Sigmoid colon (tissue), 7 donors: ENCODE data around the gene PTPRU. TPM values are rescaled to one million over a fixed set of nuclear protein-coding genes. Genes with fewer than 3 reads are reported as not detected.
A peak's percentile ranks its signal among the peaks of the same experiment; 100 is the strongest.

Experiments used
- DNase-seq: peaks from one replicate; pipeline ENCODE4 v3.0.0-alpha.2; 2019
- H3K27ac ChIP-seq, 4 donors: fragments of 200-600 bp; sonication (generic); one replicate each; pipeline ENCODE4 v1.5.1; 2016 to 2019; ENCODE audit warnings: mild to moderate bottlenecking in 1 of 4
- H3K27me3 ChIP-seq, 3 donors: fragments of 200-600 bp; sonication (generic); one replicate each; pipeline ENCODE4 v1.5.1; 2019; ENCODE audit warnings: mild to moderate bottlenecking in 1 of 3
- H3K36me3 ChIP-seq, 4 donors: fragments of 200-600 bp; sonication (generic); one replicate each; pipeline ENCODE4 v1.5.1; 2016 to 2019
- H3K4me1 ChIP-seq, 4 donors: fragments of 200-600 bp; sonication (generic); one replicate each; pipeline ENCODE4 v1.5.1; 2017 to 2019
- H3K4me3 ChIP-seq, 4 donors: fragments of 200-600 bp; sonication (generic); one replicate each; pipeline ENCODE4 v1.5.1; 2017 to 2019; ENCODE audit warnings: mild to moderate bottlenecking in 2 of 4, moderate library complexity in 1 of 4
- H3K9me3 ChIP-seq, 4 donors: fragments of 200-600 bp in 3 of 4; sonication (generic) in 3 of 4; one replicate each; pipeline versions ENCODE4 v1.5.1 to v1.6.1; 2013 to 2019
- EP300 ChIP-seq, 4 donors: sonication (generic); formaldehyde crosslinking; IDR thresholded peaks; one replicate each; pipeline ENCODE4 v1.6.1; 2017; ENCODE audit warnings: antibody characterized with exemption in 4 of 4
- POLR2A ChIP-seq, 2 donors: fragments of 450-650 bp; IDR thresholded peaks; one replicate each; pipeline ENCODE4 v1.6.1; 2016; ENCODE audit warnings: antibody characterized with exemption in 2 of 2, mild to moderate bottlenecking in 2 of 2, moderate library complexity in 2 of 2
- POLR2AphosphoS5 ChIP-seq, 4 donors: sonication (generic); formaldehyde crosslinking; IDR thresholded peaks; one replicate each; pipeline ENCODE4 v1.6.1; 2017; ENCODE audit warnings: antibody characterized with exemption in 4 of 4
- WGBS, 2 donors: extraction: QIAGEN DNeasy Blood & Tissue Kit; methylation state at CpG; one replicate each; pipeline ENCODE4 v1.1.7; 2013; 5-methylcytosine and 5-hydroxymethylcytosine counted together
- intact Hi-C: fragments of 100-400 bp; cut with DNase I; formaldehyde crosslinking; loops from one replicate; pipeline ENCODE4 v1.15.1; 2023
- polyA plus RNA-seq, 3 donors: library from polyadenylated mRNA; stranded (reverse); fragments of 200-250 nt; gene quantifications; one replicate each; pipeline ENCODE4 v1.2.3, GENCODE V29; 2013
- total RNA-seq, 4 donors: library from RNA; depleted of rRNA; stranded (reverse); fragments of >200 nt; gene quantifications; one replicate each; pipeline ENCODE4 v1.1.0, GENCODE V29; 2016
- TF ChIP-seq, protein P1 (sequence below), 4 experiments: fragments of 450-650 bp in 3 of 4; fragments of 200-600 bp in 1 of 4; IDR thresholded peaks; one replicate each; pipeline ENCODE4 v1.5.1; 2016 to 2019; ENCODE audit warnings: antibody characterized with exemption in 4 of 4, mild to moderate bottlenecking in 3 of 4, moderate library complexity in 2 of 4
- donor health status: healthy with polysubstance abuse.
- donor health status: Bipolar disorder and iron deficiency.
- donor health status: healthy.

Gene PTPRU
- total and polyA plus RNA-seq, 7 donors, result 0.92 to 35.7 (median 8.2) TPM

DNA sequence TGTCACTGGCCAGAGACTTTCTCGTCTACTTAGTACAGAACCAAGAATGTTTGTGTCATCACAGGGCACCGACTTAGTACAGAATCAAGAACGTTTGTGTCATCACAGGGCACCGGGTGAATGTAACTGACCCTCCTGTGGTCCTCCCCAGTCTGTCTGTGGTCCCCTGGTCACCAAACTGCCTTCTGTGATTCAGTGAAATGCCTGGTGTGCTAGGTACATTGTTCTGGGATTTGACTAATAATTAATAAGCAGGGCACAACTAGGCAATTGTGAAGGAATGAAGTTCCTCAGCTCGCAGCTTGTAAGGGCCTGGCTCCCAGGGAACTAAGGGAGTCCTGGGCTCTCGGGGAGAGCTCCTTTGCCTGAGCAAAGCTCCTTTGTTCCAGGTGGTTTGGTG is 12.8 kb upstream of the PTPRU start:
- DNase-seq, result no peak
- intact Hi-C loops, result no loop called here
- Histone ChIP-seq H3K4me1 (no peaks in the 10 kb centered on the region), H3K27ac (no peak overlapping the region), H3K4me3 (no peak overlapping the region), H3K27me3 (no peaks in the 10 kb centered on the region), H3K36me3 (peaks cover 0 to 35% (median 3%) of the 10 kb centered on the region in 4 donors), H3K9me3 (no peaks in the 10 kb centered on the region)
- TF ChIP-seq EP300 (IDR thresholded peaks at IDR 0.05) (no peak), POLR2A (IDR thresholded peaks at IDR 0.05) (no peak), POLR2AphosphoS5 (IDR thresholded peaks at IDR 0.05) (no peak)
- TF ChIP-seq, protein P1, sequence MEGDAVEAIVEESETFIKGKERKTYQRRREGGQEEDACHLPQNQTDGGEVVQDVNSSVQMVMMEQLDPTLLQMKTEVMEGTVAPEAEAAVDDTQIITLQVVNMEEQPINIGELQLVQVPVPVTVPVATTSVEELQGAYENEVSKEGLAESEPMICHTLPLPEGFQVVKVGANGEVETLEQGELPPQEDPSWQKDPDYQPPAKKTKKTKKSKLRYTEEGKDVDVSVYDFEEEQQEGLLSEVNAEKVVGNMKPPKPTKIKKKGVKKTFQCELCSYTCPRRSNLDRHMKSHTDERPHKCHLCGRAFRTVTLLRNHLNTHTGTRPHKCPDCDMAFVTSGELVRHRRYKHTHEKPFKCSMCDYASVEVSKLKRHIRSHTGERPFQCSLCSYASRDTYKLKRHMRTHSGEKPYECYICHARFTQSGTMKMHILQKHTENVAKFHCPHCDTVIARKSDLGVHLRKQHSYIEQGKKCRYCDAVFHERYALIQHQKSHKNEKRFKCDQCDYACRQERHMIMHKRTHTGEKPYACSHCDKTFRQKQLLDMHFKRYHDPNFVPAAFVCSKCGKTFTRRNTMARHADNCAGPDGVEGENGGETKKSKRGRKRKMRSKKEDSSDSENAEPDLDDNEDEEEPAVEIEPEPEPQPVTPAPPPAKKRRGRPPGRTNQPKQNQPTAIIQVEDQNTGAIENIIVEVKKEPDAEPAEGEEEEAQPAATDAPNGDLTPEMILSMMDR (IDR thresholded peaks at IDR 0.05), result no peak
- WGBS, 2 donors, result 85 to 91% methylated on average over 6 of the region's 6 CpGs

GRCh38 chr1:29224356-29224837 is 11.9 kb upstream of the PTPRU start:
- no peak for DNase-seq
- TF ChIP-seq, protein P1 (IDR thresholded peaks at IDR 0.05), result no peak
- no peak for TF ChIP-seq EP300 (IDR thresholded peaks at IDR 0.05)
- no peak for TF ChIP-seq POLR2A (IDR thresholded peaks at IDR 0.05)
- no peak for TF ChIP-seq POLR2AphosphoS5 (IDR thresholded peaks at IDR 0.05)
- peaks cover 0 to 1% (median under 1%) of the 10 kb centered on the region in 4 donors for H3K4me1 ChIP-seq
- H3K27ac ChIP-seq, result no peak overlapping the region
- peaks cover 0 to 30% (median 3%) of the 10 kb centered on the region in 4 donors for H3K36me3 ChIP-seq
- no peaks in the 10 kb centered on the region for H3K9me3 ChIP-seq
- WGBS, 2 donors, result 93 to 95% methylated on average over 5 of the region's 5 CpGs
- intact Hi-C loops, result no loop called here
- no peaks in the 10 kb centered on the region for H3K27me3 ChIP-seq
- H3K4me3 ChIP-seq, result no peak overlapping the region

DNA sequence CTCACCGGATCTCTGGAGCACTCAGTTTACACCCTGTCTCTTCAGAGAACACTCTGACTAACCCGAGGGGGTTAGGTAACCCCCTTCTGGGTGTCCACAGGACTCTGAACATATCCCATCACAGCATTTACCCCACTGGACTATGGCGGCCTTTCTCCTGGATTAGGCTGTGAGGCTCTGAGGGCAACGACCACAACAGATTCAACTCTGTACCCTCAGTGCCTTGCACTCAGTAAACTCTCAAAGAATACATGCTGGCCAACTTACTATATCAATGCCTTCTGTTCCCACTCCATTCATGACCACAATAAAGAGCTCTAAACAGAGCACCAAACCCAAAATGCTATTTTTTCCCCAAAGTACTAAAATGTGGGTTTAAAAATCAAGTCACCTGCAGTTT is 11.0 kb upstream of the PTPRU start:
- H3K9me3 ChIP-seq, result no peaks in the 10 kb centered on the region
- TF ChIP-seq POLR2AphosphoS5 (IDR thresholded peaks at IDR 0.05) (no peak), POLR2A (IDR thresholded peaks at IDR 0.05) (no peak)
- intact Hi-C loops, result no loop called here

DNA sequence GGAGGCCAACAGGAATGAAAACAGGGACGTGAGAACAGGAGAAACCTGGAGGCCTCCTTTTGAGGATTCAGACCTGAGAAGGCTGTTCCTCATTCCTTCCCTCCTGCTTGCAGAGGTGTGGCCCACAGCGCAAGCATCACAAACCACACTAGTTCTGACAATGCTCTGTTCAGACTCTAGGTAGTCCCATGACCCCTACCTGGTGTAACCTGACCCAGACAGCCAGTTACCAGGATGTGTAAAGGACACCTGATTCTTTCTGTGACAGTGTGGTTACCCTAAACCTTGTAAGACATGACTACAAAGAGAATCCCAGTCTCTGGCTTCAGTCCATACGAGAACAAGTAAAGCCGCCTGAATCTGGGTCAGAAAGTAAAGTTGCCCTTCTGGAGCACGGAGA is 8.8 kb upstream of the PTPRU start:
- Histone ChIP-seq H3K27me3 (no peaks in the 10 kb centered on the region), H3K36me3 (peaks cover 0 to 18% (median 3%) of the 10 kb centered on the region in 4 donors), H3K27ac (no peak overlapping the region), H3K4me3 (no peak overlapping the region), H3K4me1 (peaks cover 0 to 16% (median 12%) of the 10 kb centered on the region in 4 donors), H3K9me3 (no peaks in the 10 kb centered on the region)
- no peak for TF ChIP-seq POLR2A (IDR thresholded peaks at IDR 0.05)
- TF ChIP-seq EP300 (IDR thresholded peaks at IDR 0.05), result no peak
- TF ChIP-seq, protein P1 (IDR thresholded peaks at IDR 0.05), result no peak
- no peak for TF ChIP-seq POLR2AphosphoS5 (IDR thresholded peaks at IDR 0.05)
- intact Hi-C loops, result no loop called here
- no peak for DNase-seq
- 88 to 91% methylated on average over 5 of the region's 5 CpGs for WGBS, 2 donors

More for the DNA sequence above, 11.0 kb upstream of the PTPRU start:
- no peak for DNase-seq
- H3K36me3 ChIP-seq, result peaks cover 0 to 24% (median 3%) of the 10 kb centered on the region in 4 donors
- no peaks in the 10 kb centered on the region for H3K27me3 ChIP-seq
- H3K4me3 ChIP-seq, result no peak overlapping the region
- peaks cover 0 to 11% (median 10%) of the 10 kb centered on the region in 4 donors for H3K4me1 ChIP-seq
- no peak overlapping the region for H3K27ac ChIP-seq
- WGBS, 2 donors, result 86 to 94% methylated on average over 4 of the region's 4 CpGs

DNA sequence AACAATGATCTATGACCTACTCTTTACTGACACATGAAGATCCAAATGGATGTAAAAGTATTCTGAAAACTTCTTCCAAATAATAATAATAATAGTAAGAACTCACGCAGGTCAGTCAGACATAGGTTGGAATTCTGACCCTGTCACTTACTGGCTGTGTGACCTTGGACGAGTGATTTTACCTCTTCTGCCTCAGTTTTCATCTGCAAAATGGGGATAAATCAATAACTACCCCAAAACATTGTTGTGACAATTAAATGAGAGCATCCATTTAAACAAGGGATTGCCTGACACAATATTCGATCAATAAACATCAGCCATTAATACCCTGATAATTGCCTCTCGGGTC is 6.1 kb upstream of the PTPRU start:
- H3K4me1 ChIP-seq, result peaks cover 0 to 16% (median 12%) of the 10 kb centered on the region in 4 donors

More for the DNA sequence above, 6.1 kb upstream of the PTPRU start:
- intact Hi-C loops, result no loop called here
- no peaks in the 10 kb centered on the region for H3K9me3 ChIP-seq
- peaks cover 0 to 4% (median 0%) of the 10 kb centered on the region in 4 donors for H3K36me3 ChIP-seq
- H3K27me3 ChIP-seq, result no peaks in the 10 kb centered on the region
- peak overlapping the region; percentile 68 to 77 (median 72) for H3K4me3 ChIP-seq
- no peak for TF ChIP-seq POLR2AphosphoS5 (IDR thresholded peaks at IDR 0.05)
- TF ChIP-seq POLR2A (IDR thresholded peaks at IDR 0.05), result no peak
- TF ChIP-seq, protein P1 (IDR thresholded peaks at IDR 0.05), result no peak
- TF ChIP-seq EP300 (IDR thresholded peaks at IDR 0.05), result no peak
- peak overlapping the region; percentile 78 to 81 (median 78) for H3K27ac ChIP-seq
- DNase-seq, result no peak
- 6 to 7% methylated on average over 4 of the region's 4 CpGs for WGBS, 2 donors
